Measurements from ENCODE around the gene NOTCH2.

The NOTCH2 gene

GRCh38 chr1:119908661-119909060 lies 160.8 kb downstream of the NOTCH2 start:
- no peak for DNase-seq (ENCODE audit: low read depth, low spot score)

GRCh38 chr1:119906927-119907652 lies 162.4 kb downstream of the NOTCH2 start:
- DNase-seq (ENCODE audit: low read depth, low spot score), result no peak

- DNase-seq (ENCODE audit: low read depth, low spot score), result no peak
Measured at GRCh38 chr1:119903443-119903835, 166.0 kb downstream of the NOTCH2 start.

GRCh38 chr1:119902775-119903442 lies 166.6 kb downstream of the NOTCH2 start:
- DNase-seq (ENCODE audit: low read depth, low spot score), result no peak

- DNase-seq (ENCODE audit: low read depth, low spot score), result no peak
Measured at GRCh38 chr1:119898981-119899720, 170.3 kb downstream of the NOTCH2 start.

- DNase-seq (ENCODE audit: low read depth, low spot score), result no peak
Measured at GRCh38 chr1:119898530-119898929, 170.9 kb downstream of the NOTCH2 start.

- no peak for DNase-seq (ENCODE audit: low read depth, low spot score)
Measured at GRCh38 chr1:119896303-119896702, 173.2 kb downstream of the NOTCH2 start, which contains the start of gene ADAM30. Gene ADAM30, minus strand, starts transcription at chr1:119896515. Its CDS starts 179 bp downstream, at chr1:119896336.

GRCh38 chr1:119895102-119895501 lies 174.4 kb downstream of the NOTCH2 start:
- DNase-seq (ENCODE audit: low read depth, low spot score), result no peak

- no peak for DNase-seq (ENCODE audit: low read depth, low spot score)
Measured at GRCh38 chr1:119893827-119894700, 175.4 kb downstream of the NOTCH2 start.

- DNase-seq (ENCODE audit: low read depth, low spot score), result no peak
Measured at GRCh38 chr1:119893238-119893791, 176.1 kb downstream of the NOTCH2 start.

GRCh38 chr1:119891386-119891785 lies 178.1 kb downstream of the NOTCH2 start:
- DNase-seq (ENCODE audit: low read depth, low spot score), result no peak

- no peak for DNase-seq (ENCODE audit: low read depth, low spot score)
Measured at GRCh38 chr1:119888476-119888875, 181.0 kb downstream of the NOTCH2 start.

- DNase-seq (ENCODE audit: low read depth, low spot score), result no peak
Measured at GRCh38 chr1:119887427-119887826, 182.0 kb downstream of the NOTCH2 start.

- peak; percentile 25 for DNase-seq (ENCODE audit: low read depth, low spot score)
Measured at GRCh38 chr1:119885903-119886783, 183.3 kb downstream of the NOTCH2 start.

- DNase-seq (ENCODE audit: low read depth, low spot score), result no peak
Measured at GRCh38 chr1:119884711-119885110, 184.8 kb downstream of the NOTCH2 start.

- DNase-seq (ENCODE audit: low read depth, low spot score), result no peak
Measured at GRCh38 chr1:119883826-119884225, 185.6 kb downstream of the NOTCH2 start.

GRCh38 chr1:119882132-119883049 lies 187.1 kb downstream of the NOTCH2 start:
- DNase-seq (ENCODE audit: low read depth, low spot score), result no peak

- DNase-seq (ENCODE audit: low read depth, low spot score), result no peak
Measured at GRCh38 chr1:119879510-119880434, 189.7 kb downstream of the NOTCH2 start.
